MCF 10A (cell line): ENCODE measurements around the gene SP7. TPM values are rescaled to one million over a fixed set of nuclear protein-coding genes. Genes with fewer than 3 reads are reported as not detected.

ENCODE experiments used
- BruUV-seq: library from RNA; stranded (reverse); fragments of 400-500 nt; replicated peaks from 2 replicates; lab custom pipeline; 2021; lab: Mats Ljungman, UMichigan
- CTCF ChIA-PET: fragments of 300-600 bp; sonication (Branson Sonifier 250); formaldehyde crosslinking; extraction: SDS; loops from one replicate; lab custom pipeline; 2021; ENCODE audit warnings: antibody characterized with exemption, inconsistent platforms; lab: Yijun Ruan, JAX
- POLR2A ChIA-PET: fragments of 300-600, 350-650 bp; sonication (Branson Sonifier 250); formaldehyde crosslinking; extraction: SDS; loops from one replicate; lab custom pipeline; 2020; ENCODE audit warnings: antibody characterized with exemption, inconsistent platforms; lab: Yijun Ruan, JAX
- DNase-seq: peaks from one replicate; pipeline ENCODE4 v3.0.0-alpha.2; 2018; ENCODE audit not compliant: unreplicated experiment
- H3K27ac Mint-ChIP-seq: one replicate; pipeline ENCODE4 v1.8.0; 2022; ENCODE audit warnings: mild to moderate bottlenecking, low read depth, mixed read lengths; ENCODE audit not compliant: unreplicated experiment
- H3K27me3 Mint-ChIP-seq: one replicate; pipeline ENCODE4 v1.8.0; 2022; ENCODE audit warnings: mixed read lengths; ENCODE audit not compliant: insufficient read depth, unreplicated experiment
- H3K36me3 Mint-ChIP-seq: one replicate; pipeline ENCODE4 v1.8.0; 2022; ENCODE audit warnings: mild to moderate bottlenecking, moderate library complexity, mixed read lengths; ENCODE audit not compliant: insufficient read depth, unreplicated experiment
- H3K4me1 Mint-ChIP-seq: one replicate; pipeline ENCODE4 v1.8.0; 2022; ENCODE audit warnings: mixed read lengths; ENCODE audit not compliant: insufficient read depth, unreplicated experiment
- H3K4me3 Mint-ChIP-seq: one replicate; pipeline ENCODE4 v1.8.0; 2022; ENCODE audit warnings: mild to moderate bottlenecking, moderate library complexity, mixed read lengths; ENCODE audit not compliant: unreplicated experiment
- H3K9me3 Mint-ChIP-seq: one replicate; pipeline ENCODE4 v1.8.0; 2022; ENCODE audit warnings: mixed read lengths; ENCODE audit not compliant: unreplicated experiment
- CTCF ChIP-seq: fragments of 200-600 bp; IDR thresholded peaks from one replicate; pipeline ENCODE4 v1.8.0; 2022; ENCODE audit warnings: antibody characterized with exemption, mild to moderate bottlenecking; ENCODE audit not compliant: unreplicated experiment
- intact Hi-C: fragments of 100-400 bp; cut with micrococcal nuclease; formaldehyde crosslinking; loops from 2 replicates; pipeline ENCODE4 v1.14.1; 2022
- total RNA-seq: library from RNA; stranded (reverse); gene quantifications from 2 replicates; pipeline ENCODE4 v1.2.3, GENCODE V29; 2022

SP7 gene
- total RNA-seq, 1 experiment from 2014 or later, result not detected

DNA sequence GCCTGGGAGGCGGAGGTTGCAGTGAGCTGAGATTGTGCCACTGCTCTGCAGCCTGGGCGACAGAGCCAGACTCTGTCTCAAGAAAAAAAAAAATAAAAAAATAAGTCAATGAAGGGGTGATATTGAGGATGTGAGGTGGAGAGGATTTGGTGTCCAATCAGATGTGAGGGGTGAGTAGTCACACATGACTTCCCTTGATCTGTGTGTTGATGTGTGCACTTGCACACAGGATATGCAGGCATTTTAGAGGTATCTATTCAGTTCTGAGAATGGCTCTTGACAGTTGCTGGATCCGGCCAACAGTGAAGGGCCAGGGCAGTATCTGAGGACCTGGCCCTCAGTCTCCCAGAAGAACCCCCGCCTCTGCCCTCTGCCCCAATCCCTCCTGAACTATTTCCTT lies 7.8 kb upstream of the SP7 start:
- no peak for TF ChIP-seq CTCF
- ChIA-PET POLR2A (interaction anchor here (0.9 to 6.4 kb wide), 7 partner anchors 15 to 77 kb away, joined by 4 to 49 read pairs (median 6); partner anchors contain the start of genes AAAS, MYG1 and SP1), CTCF (interaction anchor here (0.6 to 8.4 kb wide), 8 partner anchors 16 to 1200 kb away, joined by 3 to 92 read pairs (median 5); partner anchors contain the start of genes AAAS and NPFF)
- peaks cover 7% of the 10 kb centered on the region for H3K4me1 Mint-ChIP-seq
- no peak for DNase-seq
- no peaks in the 10 kb centered on the region for H3K36me3 Mint-ChIP-seq
- H3K27ac Mint-ChIP-seq, result no peak overlapping the region
- no peaks in the 10 kb centered on the region for H3K9me3 Mint-ChIP-seq
- intact Hi-C loops, result no loop called here
- BruUV-seq, result no TSS peak
- H3K4me3 Mint-ChIP-seq, result peak overlapping the region; percentile 75
- peaks cover 19% of the 10 kb centered on the region for H3K27me3 Mint-ChIP-seq

DNA sequence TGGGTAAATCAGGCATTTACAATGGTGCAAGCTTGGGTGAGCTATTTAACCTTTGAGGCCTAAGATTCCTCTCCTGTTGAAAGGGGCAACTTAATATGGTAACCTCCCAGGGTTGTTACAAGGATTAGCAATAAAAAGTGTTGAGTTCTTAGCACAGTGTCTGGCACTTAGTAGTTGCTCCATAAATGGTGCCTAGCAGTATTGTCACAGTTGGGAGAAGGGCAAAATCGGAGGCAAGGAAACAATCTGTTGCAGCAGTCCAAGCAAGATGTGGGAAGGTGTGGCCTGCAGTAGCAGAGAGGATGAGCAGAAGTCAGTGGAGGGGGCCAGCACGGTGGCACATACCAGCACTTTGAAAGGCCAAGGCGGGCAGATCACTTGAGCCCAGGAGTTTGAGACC lies 7.3 kb upstream of the SP7 start:
- H3K4me1 Mint-ChIP-seq, result peaks cover 2% of the 10 kb centered on the region
- POLR2A ChIA-PET, result interaction anchor here (1.2 to 6.4 kb wide), 3 partner anchors 18 to 38 kb away, joined by 5 to 49 read pairs (median 14); partner anchors contain the start of genes AAAS and SP1
- no peaks in the 10 kb centered on the region for H3K9me3 Mint-ChIP-seq
- no peak for TF ChIP-seq CTCF
- intact Hi-C loops, result no loop called here
- peak overlapping the region; percentile 3 for H3K4me3 Mint-ChIP-seq
- CTCF ChIA-PET, result interaction anchor here (0.6 to 8.4 kb wide), 3 partner anchors 16 to 55 kb away, joined by 3 to 92 read pairs (median 63); partner anchors contain the start of gene AAAS
- no peak overlapping the region for H3K27ac Mint-ChIP-seq
- H3K36me3 Mint-ChIP-seq, result no peaks in the 10 kb centered on the region
- no TSS peak for BruUV-seq
- H3K27me3 Mint-ChIP-seq, result peaks cover 24% of the 10 kb centered on the region
- DNase-seq, result no peak

DNA sequence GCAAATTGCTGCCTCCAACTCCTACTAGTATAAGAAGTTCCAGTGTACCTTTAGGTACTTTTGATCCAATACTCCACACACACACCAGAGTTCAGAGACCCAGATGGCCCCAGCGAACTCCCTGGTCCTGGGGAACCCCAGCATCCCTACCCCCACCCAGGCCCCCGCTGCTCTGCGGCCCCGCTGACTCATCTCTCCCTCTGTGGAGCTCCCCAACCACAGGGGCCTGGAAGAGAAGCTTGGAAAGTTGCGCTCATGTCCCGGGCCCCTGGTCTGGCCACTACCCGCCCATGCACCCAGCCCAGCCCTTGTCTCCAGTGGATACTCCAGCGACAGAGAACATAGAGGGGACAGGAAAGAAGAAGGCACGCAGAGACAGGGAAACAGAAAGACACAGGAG lies 4.2 kb upstream of the SP7 start:
- Mint-ChIP-seq H3K36me3 (no peaks in the 10 kb centered on the region), H3K27ac (no peak overlapping the region), H3K4me1 (peaks cover 6% of the 10 kb centered on the region), H3K9me3 (no peaks in the 10 kb centered on the region), H3K27me3 (peaks cover 48% of the 10 kb centered on the region), H3K4me3 (no peak overlapping the region)
- ChIA-PET POLR2A (no interaction called here), CTCF (interaction anchor here (0.6 to 0.8 kb wide), 3 partner anchors 8 to 46 kb away, joined by 3 read pairs; no protein-coding TSS in a partner anchor)
- TF ChIP-seq CTCF, result no peak
- intact Hi-C loops, result no loop called here
- no TSS peak for BruUV-seq
- no peak for DNase-seq

DNA sequence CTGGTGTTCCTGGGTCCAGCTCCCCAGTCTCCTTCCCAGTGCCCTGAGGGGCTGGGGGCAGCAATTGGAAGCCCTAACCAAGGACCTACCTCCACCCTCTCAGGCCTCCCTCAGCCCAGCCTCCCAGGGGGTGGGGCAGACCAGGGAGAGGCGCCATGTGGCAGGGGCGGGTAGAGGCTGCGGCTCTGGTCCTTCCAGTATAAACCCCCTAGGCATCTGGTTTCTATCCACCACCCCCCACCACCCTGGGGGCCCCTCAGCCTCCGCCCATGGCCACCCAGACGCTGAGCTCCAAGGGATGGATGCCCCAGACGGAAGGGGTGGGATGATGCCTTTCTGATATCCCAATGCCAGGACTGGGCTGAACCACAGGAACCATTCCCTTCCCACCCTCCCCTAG lies 2.8 kb upstream of the SP7 start:
- no peak overlapping the region for H3K4me3 Mint-ChIP-seq
- peaks cover 48% of the 10 kb centered on the region for H3K27me3 Mint-ChIP-seq
- peaks cover 6% of the 10 kb centered on the region for H3K4me1 Mint-ChIP-seq
- no TSS peak for BruUV-seq
- no peak for DNase-seq
- ChIA-PET POLR2A (no interaction called here), CTCF (no interaction called here)
- peaks cover 7% of the 10 kb centered on the region for H3K36me3 Mint-ChIP-seq
- no peak for TF ChIP-seq CTCF
- no peaks in the 10 kb centered on the region for H3K9me3 Mint-ChIP-seq
- intact Hi-C loops, result no loop called here
- H3K27ac Mint-ChIP-seq, result no peak overlapping the region
